Anterior cingulate cortex (tissue), 58 donors: ENCODE results near the gene CACNG1.
"Not testable (repeated sequence)": the region's sequence is repeated elsewhere in the genome, so short reads cannot be mapped to it uniquely, and the experiment has no call there.

Experiments
- DNase-seq, 58 donors: peaks; one replicate each; lab custom pipeline; 2025; lab: John Stamatoyannopoulos, UW

The CACNG1 gene

DNA sequence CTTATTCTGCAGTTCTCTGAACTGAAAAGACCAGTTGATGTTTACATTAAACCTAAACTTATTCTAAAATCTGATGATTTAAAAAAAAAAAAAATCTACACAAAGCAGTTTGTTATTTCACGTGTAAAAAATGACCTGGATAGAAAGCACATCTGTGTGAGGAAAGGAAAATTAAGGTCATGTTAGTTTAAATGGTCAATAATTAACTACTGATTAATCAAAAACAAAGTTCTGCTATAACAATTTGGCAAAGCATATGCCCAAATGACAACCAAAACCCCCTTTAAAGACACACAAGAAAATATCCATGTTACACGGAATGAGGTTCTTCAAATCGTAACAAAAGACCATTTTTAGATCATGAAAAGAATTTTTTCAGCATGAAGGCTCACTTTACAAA, 30.4 kb downstream of the CACNG1 start:
- DNase-seq, result no peak

- no peak for DNase-seq
Measured at GRCh38 chr17:67076290-67076689, 31.9 kb downstream of the CACNG1 start.

- DNase-seq, result no peak
Measured at GRCh38 chr17:67078292-67078691, 33.9 kb downstream of the CACNG1 start.

DNA sequence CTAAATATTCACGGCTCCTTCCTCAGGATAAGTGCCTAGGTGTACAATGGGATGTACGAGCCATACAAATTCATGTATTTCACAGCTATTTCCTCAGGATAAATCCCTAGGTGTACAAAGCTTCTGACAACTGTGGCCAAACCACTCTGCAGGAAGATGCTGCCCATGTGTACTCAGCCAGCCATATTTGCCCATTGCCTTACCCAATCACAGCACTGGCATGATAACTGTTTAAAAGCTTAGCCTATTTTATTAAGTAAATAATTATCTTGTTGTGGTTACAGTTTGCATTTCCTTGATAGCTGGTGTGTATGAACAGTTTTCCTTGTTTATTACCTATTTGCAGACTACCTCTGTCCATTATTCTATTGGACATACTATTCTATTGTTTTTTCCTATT, 35.1 kb downstream of the CACNG1 start:
- DNase-seq, result no peak

DNA sequence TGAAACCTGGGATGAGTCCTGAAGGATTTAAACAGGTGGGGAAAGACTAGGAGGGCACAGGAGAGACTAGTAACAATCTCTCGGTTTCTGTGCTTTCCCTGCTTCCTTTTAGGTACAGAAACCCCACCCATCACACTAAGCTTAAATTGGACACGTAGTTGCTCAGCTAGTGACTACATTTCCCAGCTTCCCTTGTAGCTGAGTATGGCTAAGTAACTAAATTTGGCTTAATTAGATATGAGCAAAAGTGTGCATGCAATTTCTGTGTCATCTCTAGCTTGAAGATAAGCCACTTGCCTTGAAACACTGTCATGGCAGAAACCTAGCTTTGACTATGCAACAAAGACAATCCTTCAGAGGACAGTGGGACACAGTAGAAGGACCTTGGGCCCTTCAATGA, 36.5 kb downstream of the CACNG1 start:
- no peak for DNase-seq

GRCh38 chr17:67082107-67082506, 37.8 kb downstream of the CACNG1 start:
- no peak for DNase-seq

DNA sequence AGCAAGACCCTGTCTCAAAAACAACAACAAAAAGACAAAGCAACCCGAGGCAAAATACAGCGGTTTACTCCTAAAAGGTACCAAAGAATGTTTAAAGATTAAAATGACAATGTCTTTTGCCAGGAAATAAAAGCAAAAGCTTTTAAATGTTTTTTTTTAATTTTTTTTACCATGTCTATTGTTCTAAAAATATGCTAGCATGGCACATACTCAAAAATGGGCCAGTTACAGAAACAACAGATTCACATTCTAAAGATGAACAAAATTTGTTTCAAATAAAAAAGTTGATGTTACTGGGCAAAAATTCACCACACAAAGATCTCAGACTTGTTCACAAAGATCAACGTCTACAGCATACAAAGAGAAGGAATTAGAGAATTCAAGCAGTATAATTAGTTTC, 41.1 kb downstream of the CACNG1 start:
- no peak for DNase-seq

DNA sequence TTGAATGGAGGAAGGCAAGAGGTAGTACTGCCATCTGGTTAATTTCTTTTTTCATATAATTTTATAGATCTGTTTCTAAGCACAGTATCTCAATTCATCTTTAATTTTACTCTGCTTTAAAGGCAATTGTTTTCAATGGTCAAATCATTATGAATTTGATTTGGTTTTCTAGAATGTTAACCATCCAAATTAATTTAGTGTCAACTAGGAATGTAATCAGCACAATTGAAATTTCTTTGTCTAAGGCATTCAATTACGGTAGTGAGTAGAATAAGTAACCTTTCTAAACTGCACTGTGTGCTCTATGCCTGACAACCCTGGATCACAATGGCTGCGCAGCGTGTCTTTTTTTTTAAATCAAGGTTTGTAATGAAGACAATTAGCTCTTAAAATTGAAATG, 44.3 kb downstream of the CACNG1 start:
- no peak for DNase-seq

- DNase-seq, result no peak
Measured at GRCh38 chr17:67090341-67090740, 46.0 kb downstream of the CACNG1 start.

DNA sequence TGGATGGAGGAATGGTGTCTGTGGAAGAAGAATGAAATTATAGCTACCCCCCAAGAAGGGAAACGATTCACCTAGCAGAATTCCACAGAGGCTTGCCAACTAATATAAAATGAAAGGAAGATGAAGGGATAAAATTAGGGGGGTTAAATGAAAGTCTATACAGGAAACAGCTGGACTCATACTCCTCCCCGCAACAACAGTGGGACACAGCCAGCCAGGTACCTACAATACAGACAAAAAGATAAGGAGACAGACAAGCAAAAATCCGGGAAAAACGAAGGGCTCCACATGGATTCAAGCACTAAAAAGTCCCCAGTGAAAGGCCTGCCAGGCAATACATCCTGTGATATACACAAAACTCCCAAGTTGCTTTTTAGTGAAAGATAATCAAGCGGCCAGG, 47.9 kb downstream of the CACNG1 start:
- DNase-seq, result no peak

- DNase-seq, result not testable (repeated sequence)
Measured at GRCh38 chr17:67092710-67093109, 48.4 kb downstream of the CACNG1 start.

DNA sequence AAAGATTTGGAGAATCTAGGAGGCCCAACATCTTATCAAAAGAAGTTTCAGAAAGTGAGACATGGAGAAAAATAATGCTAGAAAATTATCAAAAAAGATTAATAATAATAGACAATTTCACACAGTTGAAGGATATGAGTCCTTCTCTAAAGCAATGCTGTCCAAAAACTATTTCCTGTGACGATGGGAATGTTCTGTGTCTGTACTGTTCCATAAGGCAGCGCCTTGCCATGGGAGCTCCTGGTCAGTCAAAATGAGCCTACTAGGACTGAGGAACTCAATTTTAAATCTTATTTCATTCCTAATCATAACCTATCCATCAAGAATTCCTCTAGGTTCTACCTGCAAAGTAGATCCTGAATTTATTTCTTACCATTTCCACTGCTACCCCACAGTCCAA, 49.0 kb downstream of the CACNG1 start:
- DNase-seq, result no peak

GRCh38 chr17:67095291-67095690, 50.9 kb downstream of the CACNG1 start:
- DNase-seq, result not testable (repeated sequence)

DNA sequence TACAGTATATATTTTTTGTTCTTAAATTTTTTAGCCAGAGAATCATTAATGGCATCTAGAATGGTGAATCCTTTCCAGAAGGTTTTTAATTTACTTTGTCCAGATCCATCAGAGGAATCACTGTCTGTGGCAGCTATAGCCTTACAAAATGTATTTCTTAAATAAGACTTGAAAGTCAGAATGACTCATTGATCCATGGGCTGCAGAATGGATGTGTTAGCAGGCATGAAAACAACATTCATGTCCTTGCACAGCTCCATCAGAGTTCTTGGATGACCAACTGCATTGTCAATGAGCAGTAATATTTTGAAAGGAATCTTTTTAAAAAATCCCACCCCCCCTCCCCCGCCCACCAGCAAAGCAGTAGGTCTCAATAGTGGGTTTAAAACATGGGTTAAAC, 51.4 kb downstream of the CACNG1 start:
- DNase-seq, result no peak

DNA sequence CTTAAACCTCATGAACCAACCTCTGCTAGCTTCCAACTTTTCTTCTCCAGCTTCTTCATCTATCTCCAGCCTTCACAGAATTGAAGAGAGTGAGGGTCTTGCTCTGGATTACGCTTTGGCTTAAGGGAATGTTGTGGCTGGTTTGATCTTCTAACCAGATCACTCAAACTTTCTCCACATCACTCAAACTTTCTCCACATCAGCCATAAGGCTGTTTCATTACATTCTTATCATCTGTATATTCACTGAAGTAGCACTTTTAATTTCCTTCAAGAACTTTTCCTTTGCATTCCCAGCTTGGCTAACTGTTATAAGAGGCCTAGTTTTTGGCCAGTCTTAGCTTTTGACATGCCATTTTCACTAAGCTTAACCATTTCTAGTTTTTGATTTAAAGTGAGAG, 52.3 kb downstream of the CACNG1 start:
- DNase-seq, result no peak

DNA sequence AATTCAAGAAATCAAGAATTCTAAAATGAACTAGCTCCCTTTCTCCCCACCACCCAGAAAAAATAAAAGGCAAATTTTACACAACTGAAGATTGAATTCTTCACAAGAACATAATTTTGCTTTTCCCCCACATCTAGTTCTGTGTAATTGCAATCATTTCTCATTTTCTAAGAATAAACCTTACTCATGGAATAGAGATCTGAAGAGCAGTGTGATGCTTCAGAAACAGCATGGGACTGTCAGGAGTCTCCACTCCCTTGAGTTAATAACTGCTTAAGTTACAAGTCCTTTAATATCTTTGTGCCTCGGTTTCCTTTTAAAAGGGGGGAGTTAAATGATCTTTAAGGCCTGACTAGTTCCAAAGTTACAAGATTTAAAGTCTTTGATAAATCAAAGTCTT, 53.7 kb downstream of the CACNG1 start:
- DNase-seq, result no peak

DNA sequence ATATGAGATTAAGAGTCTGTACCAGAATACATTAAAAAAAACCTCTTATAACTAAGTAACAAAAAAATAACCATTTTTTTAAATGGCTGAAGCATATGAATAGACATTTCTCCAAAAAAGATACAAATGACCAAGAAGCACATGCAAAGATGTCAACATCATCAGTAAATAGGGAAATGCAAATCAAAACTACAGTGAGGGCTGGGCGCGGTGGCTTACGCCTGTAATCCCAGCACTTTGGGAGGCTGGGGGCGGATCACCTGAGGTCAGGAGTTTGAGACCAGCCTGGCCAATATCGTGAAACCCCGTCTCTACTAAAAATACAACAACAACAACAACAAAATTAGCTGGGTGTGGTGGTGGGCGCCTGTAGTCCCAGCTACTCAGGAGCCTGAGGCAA, 60.3 kb downstream of the CACNG1 start:
- not testable (repeated sequence) for DNase-seq

DNA sequence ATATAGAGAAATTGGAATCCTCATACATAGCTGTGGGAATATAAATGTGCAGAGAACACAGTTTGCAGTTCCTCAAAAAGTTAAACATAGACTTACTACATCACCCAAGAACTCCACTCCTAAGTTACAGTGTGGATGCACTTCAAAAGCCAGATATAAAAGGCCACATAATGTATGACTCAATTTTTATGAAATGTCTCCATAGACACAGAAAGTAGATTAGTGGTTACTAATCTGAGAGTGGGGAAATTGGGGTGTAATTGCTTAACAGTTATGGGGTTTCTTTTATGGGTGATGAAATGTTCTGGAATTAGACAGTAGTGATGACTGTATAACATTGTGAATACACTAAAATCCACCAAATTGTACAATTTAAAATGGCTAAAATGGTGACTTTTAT, 60.9 kb downstream of the CACNG1 start:
- DNase-seq, result no peak
